Measurements from ENCODE around the gene CAPN9.
"Not testable (repeated sequence)": the region's sequence is repeated elsewhere in the genome, so short reads cannot be mapped to it uniquely, and the experiment has no call there.

CAPN9 gene

DNA sequence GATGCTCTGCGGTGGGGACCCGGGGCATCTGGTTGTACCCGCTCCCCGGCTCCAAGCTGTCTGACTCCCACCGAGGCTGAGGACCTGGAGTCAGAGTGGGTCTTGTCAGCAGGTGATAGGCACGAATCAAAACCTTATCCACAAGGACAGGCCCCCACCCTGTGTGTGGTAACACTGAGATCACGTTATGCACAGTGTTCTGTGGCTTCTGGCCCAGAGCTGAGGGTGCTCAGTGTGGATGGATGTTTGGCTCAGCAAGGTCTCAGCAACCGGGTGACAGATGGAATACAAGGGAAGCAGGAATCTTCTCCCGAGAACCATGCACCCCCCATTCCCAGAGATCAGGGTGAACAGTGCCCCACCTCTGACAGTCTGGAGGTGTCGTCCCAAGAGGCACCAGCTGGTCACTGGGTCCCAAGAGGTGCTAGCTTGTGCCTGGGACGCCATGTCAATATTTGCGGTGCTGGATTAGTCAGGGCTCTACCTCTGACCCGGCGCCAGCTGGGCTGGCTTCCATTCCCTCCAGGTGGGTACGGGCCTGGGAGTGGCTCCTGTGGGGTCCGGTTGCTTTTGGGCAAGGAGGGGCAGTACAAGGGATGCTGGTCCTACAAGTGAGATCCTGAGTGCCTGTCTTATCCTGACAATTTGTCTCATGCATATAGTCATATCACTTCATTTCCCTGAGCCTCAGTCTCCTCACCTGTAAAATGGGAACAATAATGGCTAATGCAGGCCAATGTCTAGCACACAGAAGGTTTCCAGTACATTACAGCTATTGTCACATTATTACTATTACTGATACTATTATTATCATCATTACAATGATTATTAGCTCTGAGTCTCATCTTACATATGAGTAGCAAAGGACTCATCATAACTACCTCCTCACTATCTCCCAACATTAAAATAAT is 957 bp downstream of the CAPN9 start:
- DNase-seq, result no peak

DNA sequence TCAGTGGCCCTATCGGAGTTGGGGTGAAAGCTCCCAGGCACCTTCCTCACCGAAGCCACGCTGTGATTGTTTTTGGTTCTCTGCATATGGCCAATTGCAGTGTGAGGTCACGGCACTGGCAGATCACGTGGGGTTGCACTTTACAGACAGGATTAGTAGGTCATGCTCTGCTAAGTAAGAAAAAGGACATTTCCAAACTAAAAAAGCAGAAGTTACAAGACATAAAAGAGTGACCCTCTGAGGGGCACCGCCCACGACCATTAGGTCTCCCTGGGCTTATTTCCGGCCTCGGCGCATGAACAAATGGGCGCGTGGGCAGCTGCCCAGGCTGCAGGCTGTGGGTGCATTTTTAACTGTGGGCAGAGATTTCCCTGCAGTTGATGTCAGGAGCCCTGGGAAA is 2.0 kb downstream of the CAPN9 start:
- DNase-seq, result no peak

DNA sequence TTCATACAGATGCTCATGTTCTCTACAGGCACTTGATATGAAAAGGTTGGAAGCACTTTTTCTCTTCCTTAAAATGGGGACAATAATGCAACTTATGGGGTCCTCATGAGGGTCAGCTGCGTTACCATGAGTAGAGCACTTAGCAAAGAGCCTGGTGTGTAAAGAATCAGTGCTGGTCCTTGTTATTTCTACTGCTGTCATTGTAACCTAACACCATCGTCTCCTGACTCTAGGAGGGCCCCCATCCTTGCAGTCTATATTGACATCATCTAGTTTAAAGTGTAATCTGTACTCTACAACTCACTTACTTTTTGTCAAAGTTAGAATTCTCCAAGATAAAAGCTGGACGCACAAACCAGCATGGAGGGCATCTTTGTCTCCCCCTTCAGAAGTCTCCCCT is 2.4 kb downstream of the CAPN9 start:
- no peak for DNase-seq

DNA sequence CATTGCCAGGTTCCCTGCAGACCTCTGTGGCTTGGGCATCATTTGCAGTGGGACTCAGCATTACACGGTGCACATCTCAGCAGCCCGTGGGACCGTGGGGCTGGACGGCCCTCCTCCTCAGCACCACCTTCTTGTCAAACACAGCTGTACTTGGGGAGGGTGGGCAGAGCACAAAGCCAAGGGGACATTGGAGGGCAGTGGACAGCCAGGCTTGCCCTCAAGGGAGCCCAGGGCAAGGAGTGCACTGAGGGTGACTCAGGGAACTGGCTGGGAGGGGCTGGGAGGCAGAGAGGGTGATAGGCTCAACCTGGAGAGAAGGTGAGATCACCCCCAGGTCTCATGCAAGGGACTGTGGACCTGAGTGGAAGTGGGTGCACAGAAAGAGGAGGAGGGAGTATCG is 3.4 kb downstream of the CAPN9 start:
- no peak for DNase-seq

DNA sequence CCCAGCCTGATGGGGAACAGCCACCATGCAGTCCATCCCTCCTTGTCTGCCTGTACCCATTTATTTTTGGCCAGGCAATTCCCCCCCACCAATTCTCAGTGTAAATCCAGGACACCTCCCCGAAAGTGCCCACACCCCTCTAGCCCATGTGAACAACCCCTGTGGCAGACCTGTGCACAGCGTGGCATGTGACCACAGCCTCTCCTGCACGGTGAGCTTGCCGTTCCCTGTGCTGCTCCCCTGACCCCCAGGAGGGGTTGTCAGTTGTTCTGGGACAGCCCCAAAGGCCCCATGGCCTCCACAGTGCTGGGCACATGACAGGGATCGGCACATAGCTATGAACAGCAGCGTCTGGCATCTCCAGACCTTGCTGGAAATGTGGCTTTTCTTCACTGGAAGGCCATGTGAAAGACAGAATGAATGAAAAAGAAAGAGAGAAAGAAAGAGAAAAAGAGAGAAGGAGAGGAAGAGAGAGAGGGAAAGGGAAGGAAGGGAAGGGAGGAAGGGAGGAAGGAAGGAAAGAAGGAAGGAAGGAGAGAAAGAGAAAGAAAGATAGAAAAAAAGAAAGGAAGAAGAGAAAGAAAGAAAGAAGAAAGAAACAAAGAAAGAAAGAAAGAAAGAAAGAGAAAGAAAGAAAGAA is 3.9 kb downstream of the CAPN9 start:
- no peak for DNase-seq

DNA sequence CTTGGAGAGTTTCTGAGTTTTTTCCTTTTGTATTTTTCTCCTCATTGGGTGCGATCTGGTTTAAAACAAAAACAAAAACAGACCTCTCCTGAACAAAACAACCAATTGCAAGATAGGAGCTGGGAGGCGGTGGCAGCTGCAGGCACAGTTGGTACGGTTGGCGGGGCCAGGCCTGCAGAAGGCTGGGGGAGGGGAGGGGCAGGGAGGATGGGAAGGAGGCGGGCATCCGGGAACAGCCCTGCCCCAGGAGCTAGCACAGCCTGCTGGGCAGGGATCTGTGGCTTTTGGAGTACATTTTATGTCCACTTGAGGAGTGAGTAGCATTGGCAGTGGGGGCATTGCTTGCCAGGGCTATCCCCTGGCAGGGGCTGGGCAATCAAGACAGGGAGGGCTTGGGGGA is 5.2 kb downstream of the CAPN9 start:
- no peak for DNase-seq

DNA sequence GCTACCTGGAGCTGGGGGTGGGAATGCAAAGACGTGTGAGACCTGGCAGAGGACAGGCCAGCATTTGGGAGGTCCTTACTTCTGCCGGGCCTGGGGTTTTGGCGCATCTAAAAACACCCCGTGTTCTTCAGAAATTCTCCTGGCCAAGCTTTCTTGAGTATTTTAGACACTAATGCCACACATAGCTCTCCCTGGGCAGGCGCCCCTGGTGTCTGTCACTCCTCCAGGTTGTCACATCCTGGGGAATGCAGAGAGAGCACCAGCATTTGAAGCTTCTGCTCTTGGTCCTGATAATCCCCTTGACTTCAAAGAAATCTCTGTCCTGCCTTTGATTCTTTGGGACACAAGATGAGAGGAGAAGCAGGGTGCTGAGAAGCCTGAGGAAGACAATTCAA is 6.0 kb downstream of the CAPN9 start:
- no peak for DNase-seq

DNA sequence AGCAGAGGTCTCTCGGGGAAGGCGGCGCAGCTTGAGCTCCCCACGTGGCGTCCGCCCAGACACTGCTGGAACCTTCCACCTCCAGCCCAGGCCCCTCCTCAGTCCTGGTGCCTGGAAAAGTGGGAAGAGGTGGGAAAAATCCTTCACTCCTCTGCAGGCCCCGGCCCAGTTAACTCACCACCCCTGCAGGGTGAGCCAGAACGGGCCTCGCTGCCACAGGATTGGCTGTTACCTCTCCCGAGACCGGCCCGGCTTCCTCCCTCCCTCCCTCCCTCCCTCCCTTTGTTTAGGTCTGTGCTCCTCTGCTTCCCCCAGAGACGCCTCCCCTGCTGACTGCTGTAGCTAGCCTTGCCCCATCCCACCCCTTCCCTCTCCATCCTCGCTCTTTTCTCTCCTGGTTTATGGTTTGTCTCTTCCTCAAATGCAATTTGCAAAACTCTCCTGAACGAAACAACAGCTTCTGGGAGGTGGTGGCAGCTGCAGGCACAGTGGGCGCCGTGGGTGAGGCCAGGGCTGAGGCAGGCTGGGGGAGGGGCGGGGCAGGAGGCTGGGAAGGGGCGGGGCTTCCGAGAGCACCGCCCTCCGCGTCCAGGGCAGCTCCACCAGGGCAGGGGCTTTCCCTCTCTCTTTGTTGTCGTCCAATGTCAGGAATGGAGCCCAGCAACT is 6.5 kb downstream of the CAPN9 start:
- DNase-seq, result peak in 1 of 2 donors; percentile 38

DNA sequence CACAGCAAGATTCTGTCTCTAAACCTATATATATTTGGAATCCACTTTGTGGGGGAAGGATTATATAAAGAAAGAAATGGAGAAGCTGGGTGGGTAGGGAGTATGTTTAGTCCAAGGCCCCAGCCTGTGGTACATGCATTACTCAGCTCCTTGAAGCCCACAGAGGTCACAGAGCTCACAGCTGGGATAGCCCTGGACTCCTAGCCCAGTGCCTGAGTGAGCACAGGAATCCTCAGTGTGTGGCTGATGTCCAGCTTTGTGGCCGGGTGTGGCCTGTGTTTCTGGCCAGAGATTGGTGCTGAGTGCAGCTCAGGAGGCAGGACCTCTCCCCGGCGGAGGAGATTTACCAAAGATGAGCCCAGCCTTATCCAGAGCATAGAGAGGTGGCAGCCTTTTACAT is 7.6 kb downstream of the CAPN9 start:
- DNase-seq, result no peak

DNA sequence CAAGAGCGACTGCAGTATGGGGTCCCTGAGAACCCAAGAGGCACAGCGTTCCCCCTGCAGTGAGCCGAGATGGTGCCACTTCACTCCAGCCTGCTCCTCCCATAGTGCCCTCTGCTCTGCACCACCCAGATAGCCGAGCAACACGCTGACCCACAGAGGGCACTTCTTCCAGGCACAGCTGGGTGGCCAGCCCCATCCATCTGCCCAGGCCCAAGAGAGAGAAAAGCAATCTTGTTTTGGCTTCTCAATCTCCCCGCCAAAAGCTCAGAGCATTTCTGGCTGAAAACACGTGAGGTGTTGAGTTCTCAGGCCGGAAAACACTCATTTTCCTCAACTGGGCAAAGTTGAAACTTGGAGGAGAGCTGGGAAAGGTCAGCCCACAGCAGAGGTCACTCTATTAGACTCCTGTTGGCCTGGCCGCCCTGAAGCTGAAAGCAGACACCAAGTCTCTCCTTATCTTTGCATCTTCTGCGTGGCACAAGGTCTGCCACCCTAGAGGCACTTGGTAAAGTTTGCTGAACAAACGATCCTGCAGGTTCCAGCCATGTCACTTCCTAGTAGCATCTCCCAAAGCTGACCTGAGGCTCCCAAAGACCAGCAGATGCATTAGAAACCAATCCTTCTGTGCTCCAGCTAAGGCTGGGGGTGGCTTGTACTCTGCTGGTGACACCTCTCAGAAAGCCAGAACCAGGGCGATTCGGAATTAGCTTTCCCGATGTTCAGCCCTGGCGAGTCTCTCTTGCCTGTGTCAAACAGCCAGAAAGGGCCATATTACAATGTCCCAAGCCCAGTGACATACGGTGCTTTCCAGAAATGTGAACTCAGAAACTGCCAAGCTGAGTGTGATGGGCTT is 10.9 kb downstream of the CAPN9 start:
- no peak for DNase-seq

DNA sequence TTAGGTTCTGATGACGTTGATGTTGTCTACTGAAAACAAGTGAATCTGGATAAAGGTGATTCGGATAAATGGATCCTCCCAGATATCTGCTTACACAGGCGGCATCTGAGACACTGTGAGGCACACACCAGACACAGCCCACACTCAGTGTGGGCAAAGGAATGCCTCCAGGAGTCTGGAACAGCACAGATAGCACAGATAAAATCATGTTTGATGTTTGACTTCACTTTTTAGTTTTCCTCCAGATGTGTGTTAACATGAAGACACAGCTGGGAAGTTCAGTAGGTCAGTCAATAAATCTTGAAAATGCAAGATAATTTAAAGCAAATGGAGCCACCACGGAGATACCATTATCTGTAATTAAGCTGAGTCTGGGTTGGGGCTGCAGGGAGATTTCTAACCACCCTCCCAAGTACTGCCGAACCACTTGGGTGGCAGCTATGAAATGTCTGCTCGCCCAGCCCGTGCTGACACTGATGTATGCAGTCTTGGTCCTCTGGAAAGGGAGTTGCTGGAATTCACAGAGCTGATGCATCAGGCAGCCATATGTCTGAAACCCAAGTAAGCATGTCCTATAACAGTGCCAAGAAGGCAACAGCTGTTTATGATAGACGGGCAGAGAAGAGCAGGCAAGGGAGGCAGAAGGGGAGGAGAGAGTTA is 11.7 kb downstream of the CAPN9 start:
- DNase-seq, result no peak

DNA sequence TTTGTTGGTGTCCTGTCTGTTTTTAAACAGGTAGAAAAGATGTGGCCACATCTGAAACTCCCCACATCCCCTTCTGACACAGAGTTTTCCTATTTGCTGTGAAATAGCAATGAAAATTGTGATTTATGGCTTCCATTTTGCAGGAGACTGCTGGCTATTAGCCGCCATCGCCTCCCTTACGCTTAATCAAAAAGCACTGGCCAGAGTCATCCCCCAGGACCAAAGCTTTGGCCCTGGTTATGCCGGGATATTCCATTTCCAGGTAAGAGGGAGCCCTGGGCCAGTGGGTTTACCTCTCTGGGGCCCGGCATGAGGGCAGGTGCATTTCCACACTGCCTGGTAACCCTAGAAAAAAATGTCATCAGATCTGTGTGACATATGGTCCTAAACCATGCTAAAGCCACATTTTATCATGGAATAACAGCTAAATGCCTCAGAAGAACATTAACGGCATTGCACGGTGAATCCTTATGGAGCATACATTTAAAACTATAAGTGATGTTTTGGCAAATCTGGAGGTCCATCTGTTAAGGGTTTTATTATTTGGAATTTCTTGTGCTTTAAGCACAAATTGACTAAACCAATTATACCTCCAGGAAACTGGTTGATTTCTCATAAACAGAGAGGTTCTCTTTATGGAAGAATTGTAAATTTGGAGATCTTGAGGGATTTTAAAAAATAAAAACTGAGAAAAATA is 12.3 kb downstream of the CAPN9 start:
- no peak for DNase-seq

DNA sequence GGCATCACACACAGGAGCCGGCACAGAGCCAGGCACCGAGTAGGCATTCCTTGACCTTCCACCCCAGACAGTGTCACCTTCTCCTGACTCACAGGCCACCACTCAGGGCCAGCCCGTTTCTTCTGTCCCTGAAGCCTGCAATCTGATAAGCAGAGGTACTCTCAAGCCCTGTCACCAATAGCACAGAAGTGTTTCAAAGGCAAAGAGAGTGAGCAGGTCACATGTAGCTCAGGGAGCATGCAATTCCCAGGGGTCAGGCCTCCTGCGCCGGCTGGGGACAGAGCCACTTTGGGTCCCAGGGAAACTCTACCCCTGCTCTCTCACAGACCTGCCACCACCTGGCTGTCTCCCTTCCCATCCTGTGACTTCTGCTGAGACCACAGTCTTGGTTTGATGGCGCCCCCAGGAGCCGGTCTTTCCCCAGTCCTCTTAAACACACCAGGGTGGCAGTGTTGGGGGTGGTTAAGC is 13.2 kb downstream of the CAPN9 start:
- DNase-seq, result no peak

DNA sequence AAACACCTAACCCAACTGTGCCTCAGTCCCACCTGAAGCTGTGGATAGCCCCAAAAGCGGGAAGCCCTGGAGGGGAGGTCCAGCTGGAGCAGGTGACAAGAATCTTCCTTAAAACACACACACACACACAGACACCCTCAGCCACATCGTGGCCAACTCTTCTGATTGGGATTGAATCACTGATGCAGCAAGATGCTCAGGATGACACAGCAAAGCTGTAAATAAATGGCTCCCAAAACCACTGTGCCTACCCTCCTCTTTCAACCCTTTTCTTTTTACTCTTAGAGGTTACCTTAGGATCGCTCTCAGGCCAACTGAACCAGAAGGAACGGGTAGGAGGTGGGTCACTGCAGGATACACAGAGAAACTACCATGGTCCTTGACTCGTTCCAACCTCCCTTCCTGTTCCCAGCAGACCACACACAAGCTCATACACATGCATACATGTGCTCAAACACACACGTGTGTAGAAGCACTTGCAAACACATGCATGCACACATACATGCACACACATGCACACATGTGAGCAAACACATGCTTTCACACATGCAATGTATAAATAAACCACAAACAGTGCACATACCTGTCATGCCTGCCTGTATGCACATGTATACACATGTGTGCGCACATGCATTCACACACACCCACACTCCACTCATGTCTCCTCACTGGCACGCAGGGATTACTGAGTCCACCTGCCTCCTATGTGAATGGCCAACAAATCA is 14.4 kb downstream of the CAPN9 start:
- no peak for DNase-seq

DNA sequence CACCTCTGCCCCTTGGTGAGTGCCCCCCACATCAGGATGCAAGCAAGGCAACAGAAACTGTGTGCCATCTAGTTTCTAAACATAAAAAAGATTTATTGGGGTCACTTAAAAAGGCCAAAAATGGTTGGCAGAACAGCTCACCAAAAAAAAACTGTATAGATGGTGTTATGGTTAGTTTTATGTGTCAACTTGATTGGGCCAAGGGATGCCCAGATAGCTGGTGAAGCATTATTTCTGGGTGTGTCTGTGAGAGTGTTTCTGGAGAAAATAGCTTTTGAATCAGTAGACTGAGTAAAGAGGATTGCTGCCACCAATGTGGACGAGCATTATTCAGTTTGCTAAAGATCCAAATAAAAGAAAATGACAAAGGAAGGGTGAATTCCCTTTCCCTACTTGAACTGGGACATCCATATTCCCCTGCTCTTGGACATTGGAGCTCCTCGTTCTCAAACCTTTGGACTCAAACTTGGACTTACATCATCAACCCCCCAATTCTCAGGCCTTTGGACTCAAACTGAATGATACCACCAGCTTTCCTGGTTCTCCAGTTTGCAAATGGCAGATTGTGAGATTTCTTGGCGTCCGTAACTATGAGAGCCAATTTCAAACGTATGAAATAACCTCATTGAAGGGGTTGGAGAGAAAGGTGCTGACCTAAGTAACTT is 16.9 kb downstream of the CAPN9 start:
- no peak for DNase-seq

DNA sequence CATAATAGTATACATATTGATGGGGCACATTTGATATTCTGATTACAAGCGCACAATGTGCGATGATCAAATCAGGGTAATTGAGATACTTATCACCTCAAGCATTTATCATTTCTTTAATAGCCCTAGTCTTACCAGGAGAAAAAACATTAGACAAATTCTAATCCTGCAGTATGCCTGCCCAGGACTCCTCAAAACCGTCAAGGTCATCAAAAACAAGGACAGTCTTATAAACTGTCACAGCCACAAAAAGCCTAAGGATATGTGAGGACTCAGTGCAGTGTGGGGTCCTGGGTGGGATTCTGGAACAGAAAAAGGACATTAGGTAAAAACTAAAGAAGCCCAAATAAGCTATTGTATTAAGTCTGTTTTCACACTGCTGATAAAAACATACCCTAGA is 19.1 kb downstream of the CAPN9 start:
- no peak for DNase-seq

DNA sequence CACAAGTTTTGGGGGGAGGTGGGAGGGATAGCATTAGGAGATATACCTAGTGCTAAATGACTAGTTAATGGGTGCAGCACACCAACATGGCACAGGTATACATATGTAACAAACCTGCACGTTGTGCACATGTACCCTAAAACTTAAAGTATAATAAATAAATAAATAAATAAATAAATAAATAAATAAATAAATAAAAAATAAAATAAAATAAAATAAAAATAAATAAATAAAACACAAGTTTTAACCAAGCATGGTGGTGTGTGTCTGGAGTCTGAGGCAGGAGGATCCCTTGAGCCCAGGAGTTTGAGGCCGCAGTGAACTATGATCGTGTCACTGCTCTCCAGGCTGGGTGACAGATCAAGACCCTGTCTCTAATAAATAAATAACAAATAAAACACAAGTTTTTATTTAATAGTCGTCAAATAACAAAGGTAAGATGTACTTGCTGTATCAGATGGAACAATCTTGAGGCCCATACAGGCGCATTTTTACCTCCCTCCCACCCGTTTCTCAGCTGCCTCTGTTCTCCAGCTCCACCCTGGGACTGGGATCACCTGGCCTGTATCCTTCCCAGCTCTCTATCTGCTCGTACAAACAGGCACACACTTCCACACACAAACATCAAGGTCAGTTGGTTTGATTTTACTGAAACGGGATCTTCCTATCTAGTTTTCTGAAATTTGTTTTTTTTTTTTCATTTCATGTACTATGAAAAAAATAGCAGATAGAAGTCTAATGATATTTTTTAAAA is 20.8 kb downstream of the CAPN9 start:
- DNase-seq, result not testable (repeated sequence)

DNA sequence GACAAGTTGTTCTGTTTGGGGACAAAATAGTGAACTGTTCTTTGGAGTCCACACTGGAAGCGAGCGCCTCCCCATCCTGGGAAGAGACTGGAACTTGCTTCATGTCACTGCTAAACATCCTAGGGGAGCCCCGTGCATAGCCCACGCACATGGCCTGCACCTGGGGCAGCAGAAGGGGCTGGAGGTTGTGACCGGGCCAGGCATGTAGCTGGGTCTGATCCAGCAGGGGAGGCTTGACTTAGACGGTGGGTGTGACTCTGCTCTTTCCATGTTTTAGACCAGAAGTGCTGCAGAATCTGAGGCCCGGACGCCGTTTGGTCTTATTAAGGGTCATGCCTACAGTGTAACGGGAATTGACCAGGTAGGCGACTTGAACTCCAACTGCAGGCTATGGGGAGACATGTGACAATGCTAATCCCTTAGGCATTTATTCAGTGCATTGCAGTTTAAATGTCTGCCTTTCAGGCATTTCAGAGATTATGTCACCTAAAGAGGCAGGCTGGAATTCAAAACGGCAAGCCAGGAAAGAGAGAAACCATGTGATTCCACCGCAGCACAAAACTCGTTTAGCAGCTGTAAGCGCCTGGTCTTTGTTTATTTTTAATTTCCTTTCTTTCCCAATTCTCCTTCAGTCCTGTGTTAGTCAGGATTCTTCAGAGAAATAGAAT is 21.8 kb downstream of the CAPN9 start:
- no peak for DNase-seq

DNA sequence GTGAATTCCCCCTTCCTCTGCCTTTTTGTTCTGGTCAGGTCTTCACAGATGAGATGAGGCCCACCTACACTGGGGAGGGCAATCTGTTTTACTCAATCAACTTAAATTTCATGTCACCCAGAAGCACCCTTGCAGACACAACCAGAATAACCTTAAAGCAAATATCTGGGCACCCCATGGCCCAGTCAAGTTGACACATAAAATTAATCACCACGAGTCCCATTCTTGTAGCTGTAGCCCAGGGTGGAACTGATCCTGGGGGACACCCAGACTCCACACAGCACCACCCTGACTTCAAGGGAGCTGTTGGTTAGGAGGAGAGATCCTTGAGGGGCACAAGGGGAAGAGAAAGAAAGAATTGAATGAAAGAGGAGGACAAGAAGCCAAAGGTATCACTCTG is 23.1 kb downstream of the CAPN9 start:
- no peak for DNase-seq

Measured in stimulated activated CD4-positive, alpha-beta T cell treated with anti-CD3 and anti-CD28 coated beads, Interleukin-2, amount 100 ng/mL, for 24 hours (primary cell).